Ovary (tissue), 3 donors: ENCODE measurements around the gene WRNIP1.

ENCODE experiments used
- CTCF ChIP-seq, 3 donors: fragments of 450-650 bp in 2 of 3; fragments of 200-600 bp in 1 of 3; IDR thresholded peaks; one replicate each; pipeline versions ENCODE4 v1.5.1 to v1.8.0; 2016 to 2022; ENCODE audit warnings: antibody characterized with exemption in 3 of 3, mild to moderate bottlenecking in 1 of 3
- POLR2A ChIP-seq: fragments of 450-650 bp; IDR thresholded peaks from one replicate; pipeline ENCODE4 v1.6.1; 2017; ENCODE audit warnings: antibody characterized with exemption, mild to moderate bottlenecking, moderate library complexity
- donor health status: DM: no; HTN: no; CAD: no.

- no peak for TF ChIP-seq CTCF (IDR thresholded peaks at IDR 0.05)
- TF ChIP-seq POLR2A: no peak
Measured at GRCh38 chr6:2730353-2731107, 34.7 kb upstream of the WRNIP1 start.
